GM19467 (cell line): ENCODE measurements around the gene DDX17.
"Not testable (repeated sequence)": the region's sequence is repeated elsewhere in the genome, so short reads cannot be mapped to it uniquely, and the experiment has no call there.

Source experiments
- ATAC-seq: cut with Tn5 transposase; IDR thresholded peaks from one replicate; pipeline ENCODE4 v1.9.1; 2021; ENCODE audit warnings: mild to moderate bottlenecking, moderate library complexity; ENCODE audit not compliant: unreplicated experiment

Gene DDX17

DNA sequence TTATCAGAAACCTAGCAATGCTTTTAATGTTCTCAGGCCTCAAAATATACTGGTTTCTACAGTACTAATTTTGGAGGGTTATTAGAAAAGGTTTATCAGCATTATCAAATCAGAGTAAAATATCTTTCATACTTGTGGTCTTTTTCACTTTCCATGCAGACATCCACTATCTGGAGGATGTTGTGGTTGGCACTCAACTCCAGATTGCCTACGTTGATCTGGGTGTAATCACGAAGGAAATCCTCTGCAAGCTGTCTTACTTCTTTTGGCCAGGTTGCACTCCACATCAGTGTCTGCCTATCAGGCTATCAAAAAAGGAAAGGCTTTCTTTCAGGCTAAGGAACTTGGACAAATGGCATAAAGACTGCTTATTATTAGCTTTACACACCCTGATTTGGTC, 11.6 kb downstream of the DDX17 start:
- ATAC-seq, result no peak

DNA sequence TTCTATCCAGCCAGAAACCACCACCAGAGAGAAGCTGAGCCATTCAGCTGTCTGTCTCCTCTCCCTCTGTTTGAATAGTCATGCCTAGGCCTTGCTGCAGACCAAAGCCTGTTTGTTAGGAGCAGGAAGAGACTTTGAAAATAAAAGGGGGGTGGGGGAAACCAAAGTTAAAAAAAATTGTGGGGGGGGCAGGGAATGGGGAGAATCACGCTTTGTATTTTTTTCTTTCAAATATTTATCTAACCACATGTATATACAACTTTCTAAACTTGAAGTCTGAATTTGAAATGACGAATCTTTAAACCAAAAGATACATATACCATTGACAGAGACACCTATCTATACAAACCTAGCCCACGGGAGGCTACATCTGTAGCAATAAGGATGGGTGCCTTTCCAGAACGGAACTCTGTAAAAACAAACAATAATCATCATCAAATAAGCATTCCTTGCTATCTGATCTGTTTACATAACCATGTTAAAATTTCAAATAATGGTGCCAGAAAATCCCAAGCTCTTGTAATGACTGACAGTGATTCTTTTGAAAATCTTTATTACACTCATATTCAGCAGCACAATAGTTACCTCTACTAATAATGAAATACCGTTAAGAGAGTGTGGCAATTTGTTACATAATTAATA, 14.3 kb downstream of the DDX17 start:
- no peak for ATAC-seq

DNA sequence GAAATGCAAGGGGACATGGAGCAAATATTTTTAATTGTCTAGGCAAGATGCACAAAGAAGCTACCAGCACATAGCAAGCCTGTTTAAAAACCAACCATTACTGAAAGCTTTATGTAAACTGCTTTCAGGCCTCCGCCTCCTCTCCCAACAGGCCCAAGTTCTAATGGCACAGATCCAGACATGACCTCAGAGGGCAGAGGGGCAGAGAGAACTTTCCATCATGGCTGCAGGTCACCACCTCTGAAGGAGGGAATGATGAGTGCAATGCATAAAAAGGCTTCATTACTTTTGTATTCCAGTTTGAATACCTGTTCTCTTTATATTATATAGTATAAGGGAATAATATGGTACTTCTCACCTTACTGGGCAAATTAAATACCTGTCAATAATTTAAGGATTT, 15.2 kb downstream of the DDX17 start:
- ATAC-seq, result no peak

DNA sequence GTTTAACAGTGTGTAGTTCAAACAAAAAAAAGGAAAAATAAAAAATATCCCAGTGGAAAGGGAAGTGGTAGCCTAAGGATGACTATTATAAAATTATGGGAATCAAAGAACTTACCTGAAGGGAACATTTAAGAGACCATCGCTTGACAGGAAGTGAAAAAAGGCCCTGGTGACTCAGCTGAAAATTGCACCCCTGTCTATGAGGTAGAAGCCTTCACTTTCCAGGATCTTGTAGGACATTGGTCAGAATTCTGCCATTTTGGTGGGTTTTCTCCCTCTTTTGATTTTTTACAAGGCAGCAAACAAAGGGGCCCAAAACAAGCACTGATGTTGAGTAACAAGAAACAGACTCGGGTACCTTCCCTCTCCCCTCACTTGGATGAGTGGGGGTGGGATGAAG, 15.6 kb downstream of the DDX17 start:
- ATAC-seq, result no peak

DNA sequence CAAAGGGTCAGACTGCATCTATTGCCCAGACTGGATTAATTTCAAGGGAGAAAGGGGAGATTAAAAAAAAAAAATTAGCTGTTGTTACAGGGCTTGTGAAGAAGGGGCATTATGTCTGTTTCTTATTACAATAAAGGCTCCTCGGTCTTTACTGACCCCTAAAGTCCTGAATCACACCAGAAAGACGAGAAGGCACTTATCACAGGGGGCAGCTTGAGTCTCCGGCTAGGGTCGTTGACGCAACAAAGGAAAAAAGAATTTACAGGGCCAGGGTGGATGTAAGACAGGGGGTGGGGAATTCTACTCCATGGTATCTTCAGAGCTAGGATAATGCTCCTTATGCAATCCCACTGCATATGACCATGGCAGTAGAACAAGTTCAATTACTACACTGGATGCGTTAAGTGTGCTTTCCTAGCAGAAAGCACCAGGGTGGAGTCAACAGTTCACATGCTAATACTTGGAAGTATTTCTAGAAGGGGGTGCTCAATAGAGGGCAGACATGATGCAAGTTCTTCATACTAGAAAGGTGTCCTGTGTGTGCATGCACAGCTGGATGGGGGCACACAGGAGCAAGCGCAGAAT, 16.5 kb downstream of the DDX17 start:
- no peak for ATAC-seq

DNA sequence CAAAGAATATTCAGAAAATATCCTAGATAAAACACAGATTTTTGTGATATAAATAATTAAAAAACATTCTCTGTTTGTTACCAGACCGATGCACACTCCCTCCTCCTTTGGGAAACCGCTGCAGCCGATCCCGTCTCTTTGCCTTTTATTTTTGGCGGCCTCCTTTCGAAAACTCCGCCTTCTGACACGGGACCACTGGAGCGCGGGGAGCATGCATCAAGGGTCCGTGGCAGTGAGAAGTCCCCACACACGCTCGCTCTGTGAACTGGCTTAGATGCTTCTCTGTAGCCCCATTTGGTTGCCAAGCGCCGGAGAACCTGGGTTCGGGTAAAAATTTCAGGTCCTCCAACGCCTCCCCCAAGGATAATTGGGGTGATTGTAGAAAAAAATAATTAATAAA, 17.0 kb downstream of the DDX17 start:
- no peak for ATAC-seq

DNA sequence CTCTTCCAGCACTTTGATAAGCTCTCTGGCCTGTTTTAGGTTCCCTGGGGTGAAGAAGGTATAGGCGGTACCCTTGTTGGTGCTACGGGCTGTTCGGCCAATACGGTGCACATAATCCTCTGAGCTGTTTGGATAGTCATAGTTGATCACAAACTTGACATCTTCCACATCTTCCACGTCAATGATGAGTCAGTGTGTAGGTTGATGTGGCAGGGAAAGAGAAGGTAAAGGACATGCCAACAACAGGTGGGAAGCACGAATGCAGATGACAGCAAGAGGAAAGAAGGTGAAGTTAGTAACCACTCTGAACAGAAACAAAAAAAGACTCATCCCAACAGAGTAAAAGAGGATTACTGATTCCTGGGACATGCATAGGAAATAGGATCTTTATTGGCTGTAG, 18.2 kb downstream of the DDX17 start:
- no peak for ATAC-seq

DNA sequence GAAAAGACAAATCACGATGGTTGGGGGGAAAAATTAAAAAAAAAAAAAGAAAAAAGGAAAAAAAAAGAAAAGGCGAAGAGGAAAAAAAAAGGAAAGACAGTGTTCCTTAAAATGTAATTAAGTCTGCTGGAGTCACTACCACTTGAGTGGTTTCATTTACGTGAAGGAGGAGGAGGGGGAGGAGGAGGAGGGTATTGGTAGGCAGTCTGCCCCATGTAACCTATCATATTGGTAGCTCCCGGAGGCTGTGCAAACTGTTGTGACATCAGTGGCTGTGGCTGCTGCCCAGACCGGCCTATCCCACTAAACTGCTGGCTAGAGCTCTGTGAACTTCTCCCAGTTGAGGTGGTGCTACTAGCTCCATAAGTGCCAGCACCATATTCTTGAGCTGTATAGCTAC, 20.3 kb downstream of the DDX17 start:
- no peak for ATAC-seq

DNA sequence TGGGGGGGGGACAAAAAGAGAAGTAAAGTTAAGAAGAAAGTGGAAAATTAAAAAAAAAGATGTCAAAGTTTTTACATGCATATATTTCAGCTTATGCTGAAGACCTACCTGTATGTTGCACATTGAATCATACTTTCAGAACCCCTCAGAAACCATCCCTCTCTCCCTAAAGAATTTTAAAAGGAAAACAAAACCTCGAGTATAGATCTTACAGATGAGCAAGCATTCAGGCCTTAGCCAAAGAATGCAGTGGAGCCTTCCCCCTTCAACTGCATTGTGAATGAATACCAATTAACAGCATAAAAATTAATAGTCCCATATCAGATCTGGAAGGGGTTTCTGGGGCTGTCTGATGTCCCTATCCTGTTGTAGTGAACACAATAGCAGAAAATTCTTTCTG, 21.9 kb downstream of the DDX17 start:
- no peak for ATAC-seq

DNA sequence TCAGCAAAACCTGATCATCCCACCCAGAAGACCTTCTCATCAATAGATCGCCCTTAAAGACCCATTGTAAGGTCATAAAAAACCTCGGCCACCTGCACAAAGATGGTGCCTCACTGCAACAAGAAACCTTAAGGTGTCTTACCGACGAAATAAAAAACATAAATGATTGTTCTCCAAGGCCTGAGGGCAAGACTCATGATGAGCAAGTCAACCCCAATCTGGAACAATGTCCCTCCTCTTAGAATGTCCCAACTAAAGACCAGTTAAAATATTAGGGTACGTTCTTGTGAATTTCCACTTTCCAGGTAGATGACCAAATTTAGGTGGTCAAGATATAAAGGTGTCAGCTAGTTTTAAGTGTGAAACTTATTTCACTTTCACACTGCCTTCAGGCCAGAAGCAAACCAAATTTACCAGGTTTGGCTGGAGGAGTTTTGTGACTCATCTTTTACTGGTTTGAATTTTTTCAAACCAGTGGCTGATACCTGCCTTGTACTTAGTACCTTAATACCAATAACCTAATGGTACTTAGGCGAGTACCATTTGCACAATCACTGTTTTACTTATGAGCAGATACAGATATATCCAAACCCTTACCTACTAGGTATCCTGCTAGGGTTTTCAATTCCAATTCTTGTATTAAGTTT, 23.3 kb downstream of the DDX17 start:
- ATAC-seq, result no peak

DNA sequence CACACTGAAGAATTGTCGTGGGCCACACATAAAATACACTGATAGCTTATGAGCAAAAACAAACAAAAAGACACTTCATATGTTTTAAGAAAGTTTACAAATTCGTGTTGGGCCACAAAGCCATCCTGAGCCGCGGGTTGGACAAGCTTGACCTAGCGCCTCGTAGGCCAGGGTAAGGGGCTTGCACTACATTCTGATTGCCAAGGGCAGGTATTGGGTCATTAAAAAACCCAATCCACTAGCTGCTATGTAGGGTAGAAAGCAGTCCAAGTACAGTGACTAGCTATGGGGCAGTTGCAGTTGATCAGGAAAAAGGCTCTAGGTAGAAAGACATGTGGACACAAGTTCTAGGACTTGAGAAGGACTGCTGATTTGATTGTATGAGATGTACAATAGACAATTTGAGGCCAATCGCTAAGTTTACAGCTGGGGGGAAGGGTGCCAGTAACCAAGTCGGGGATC, 24.2 kb downstream of the DDX17 start:
- ATAC-seq, result no peak

DNA sequence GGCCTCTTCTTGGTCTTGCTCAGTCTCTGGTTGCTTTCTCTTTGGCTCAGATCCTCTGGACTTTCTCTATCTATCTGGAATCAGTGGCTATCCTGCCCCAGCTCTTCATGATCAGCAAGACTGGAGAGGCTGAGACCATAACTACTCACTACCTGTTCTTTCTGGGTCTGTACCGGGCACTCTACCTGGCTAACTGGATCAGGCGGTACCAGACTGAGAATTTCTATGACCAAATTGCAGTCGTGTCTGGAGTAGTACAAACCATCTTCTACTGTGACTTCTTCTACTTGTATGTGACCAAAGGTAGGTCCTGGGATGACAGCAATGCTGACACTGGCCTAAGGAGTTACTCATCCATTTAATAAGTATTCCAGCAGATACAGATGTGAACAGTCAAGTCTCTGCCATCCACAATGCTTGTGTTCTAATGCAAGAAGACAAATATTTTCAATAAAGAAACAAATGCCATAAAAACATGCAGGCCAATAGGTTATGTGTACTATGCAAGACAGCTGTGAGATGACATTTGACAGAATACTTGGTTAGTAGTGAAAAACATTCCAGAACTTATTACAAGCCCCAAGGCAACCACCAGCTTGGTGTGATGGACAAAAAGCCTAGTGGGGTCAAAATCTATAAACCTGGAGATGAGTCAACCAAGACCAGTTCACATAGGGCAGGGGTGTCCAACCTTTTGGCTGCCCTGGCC, 24.8 kb downstream of the DDX17 start:
- ATAC-seq, result no peak

DNA sequence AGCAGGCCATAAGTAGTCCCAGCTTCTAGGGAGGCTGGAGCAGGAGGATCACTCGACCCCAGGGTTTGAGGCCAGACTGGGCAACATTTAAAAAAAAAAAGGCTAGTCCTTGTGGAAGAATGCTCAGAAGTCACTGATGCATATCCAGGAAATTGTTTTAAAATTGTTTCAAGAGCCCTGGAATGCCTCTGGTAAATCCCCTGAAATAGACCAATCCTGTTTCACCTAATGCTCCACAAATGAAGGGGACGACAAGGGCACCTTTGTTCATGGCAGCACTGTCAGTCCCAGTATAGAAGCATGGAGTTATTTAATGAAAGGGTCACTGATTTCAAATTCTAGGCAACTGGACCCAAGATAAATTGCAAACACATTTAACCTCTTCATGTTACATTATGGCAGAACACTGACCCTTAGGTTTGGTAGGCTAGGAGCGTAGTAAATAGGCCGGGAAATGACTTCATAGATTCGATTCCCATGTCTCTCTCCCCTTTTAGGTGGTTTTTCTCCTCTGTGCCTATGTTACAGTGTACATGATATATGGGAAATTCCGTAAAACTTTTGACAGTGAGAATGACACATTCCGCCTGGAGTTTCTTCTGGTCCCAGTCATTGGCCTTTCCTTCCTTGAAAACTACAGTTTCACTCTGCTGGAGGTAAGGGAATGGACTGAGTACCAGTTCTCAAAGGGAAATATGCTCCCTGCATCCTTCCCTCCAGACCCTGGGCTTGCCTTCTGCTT, 26.8 kb downstream of the DDX17 start:
- no peak for ATAC-seq

DNA sequence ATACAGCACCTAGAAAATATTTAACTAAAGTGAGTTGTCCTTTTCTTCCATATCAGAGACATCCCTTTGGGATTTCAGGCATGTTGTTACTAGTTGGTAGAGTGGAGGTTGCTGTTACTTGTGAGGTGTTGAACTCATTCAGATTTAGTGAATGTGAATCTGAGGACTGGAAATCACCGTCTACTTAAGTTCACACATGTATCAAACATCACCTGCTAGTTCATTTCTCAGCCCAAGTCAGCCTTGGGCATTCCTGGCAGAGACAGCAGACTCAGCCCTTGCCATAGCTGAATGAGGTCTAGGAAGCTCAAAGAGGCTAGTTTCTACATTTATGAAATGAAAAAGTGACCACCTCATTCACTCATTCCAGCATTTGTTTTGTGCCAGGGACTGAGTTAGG, 28.5 kb downstream of the DDX17 start:
- ATAC-seq, result no peak

DNA sequence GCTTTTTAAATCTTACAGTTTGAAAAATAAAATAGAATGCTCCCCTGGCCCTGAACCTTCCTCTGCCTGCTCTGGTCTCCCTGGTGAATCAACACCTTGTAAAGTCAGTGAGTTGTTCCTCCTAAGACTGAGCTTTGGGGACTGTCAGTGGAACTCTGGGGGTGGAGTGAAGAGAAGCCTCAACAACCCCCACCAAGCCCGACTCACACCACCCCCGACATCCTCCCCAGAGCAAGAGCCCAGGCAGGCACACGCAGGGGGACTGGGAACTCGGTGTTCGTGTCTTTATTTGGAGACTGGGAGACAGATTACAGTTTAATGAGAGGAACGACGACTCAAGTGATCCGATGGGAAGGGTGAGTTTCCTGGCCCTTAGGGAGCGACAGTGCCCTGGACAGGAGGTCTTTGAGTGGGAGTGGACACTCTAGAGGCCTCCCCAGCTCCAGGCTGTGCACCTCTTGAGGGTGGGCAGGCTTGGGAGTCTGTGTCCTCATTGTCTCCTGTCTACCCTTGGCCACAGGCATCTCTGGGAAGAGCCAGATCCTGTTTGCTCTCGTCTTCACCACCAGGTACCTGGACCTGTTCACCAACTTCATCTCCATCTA, 32.0 kb downstream of the DDX17 start:
- ATAC-seq, result no peak

DNA sequence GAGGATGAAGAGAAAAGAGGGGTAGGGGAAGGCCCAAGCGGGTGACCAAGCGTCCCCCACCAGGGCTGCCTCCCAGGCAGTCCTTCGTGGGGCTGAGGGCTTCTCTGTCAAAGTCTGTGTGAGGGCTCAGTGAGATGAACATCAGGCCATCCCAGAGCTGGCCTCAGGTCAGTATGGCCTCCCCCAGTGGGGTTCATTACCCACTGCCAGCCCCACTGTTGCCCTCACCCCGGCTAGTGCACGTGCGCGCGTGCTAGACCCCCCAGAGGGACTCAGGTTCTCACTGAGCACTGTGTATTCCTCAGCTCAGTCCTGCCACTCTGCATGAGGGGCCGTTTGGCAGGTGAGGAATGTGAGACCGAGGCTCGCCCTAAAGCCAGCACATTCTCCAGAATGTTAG, 34.9 kb downstream of the DDX17 start:
- no peak for ATAC-seq

DNA sequence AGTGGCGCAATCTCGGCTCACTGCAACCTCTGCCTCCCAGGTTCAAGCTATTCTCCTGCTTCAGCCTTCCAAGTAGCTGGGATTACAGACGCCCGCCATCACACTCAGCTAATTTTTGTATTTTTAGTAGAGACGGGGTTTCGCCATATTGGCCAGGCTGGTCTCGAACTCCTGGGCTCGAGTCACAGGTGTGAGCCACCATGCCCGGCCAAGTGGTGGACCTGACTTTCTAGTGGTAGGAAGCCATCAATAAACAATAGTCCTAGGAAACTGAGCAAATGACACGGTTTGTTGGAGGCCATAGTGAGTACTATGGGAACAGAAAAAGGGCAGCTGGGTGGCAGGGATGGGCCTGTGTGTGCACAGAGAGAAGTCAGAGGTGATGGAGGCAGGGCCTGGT, 35.9 kb downstream of the DDX17 start:
- not testable (repeated sequence) for ATAC-seq

DNA sequence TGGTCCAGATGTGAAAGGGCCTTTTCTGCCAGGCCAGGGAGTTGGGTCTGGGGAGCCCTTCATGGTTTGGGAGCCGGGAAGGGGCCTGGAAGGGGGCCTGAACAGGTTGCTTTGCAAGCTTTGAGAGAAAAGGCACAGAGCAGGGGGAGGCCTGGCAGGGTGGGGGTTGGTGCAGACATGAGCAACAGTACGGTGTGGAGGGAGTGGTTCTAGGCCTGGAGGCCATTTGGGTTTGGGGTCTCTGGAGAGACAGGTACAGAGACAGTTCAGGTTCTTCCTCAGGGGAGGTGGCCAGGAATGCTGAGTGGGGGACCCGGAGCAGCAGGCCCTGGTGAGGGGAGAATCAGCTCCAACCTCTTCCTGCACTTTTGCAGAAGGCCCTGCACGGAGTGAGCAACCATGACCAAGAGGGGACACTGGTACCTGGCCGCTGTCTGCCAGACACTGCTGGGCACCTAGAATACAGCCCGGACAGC, 36.8 kb downstream of the DDX17 start:
- no peak for ATAC-seq

DNA sequence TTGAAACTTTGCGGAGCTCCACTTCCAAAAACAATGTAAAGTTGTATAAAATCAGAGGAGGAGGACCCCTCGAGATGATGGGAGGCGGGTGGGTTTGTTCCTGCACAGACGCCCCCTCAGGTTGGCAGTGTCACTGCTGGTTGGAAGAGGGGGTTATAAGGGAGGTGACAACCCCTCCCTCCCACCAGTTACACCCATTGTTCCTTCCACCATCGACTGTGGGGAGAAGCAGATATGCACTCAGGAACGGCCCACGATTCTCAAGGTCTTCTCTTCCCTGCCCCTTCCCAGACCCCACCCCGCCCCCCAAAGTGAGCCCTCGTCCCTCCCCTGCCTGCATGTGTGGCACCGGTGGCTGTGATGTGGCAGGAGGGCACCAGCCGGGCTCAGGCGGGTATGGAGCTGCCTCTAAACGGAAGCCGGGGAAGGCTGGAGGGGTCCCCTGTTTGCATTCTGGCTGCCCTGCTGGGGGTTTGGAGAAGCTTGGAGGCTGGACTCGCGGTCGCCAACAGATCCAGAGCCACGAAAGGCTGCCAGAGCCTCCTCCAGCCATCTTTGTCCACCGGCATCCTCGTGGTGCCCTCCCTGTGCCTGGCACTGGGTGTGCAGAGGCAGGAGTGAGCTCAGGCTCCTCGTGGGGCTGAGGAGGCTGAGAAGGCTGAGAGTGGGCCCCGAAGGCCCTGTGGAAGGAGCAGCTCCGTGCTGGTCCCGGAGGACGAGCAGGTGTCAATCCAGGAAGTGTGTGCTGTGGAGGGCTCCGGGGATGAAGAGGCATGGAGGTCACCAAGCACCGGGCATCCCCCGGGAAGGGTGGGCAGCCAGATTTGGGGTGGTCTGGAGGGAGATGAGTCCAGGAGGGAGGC, 37.4 kb downstream of the DDX17 start:
- ATAC-seq, result no peak
